Astrocyte (in vitro differentiated cells and primary cell): Measurements from ENCODE around the gene BCR.

Source experiments
- EZH2 ChIP-seq: IDR thresholded peaks from 2 replicates; pipeline ENCODE4 v1.6.1; 2012; ENCODE audit warnings: mild to moderate bottlenecking, low read length, inconsistent platforms; ENCODE audit not compliant: insufficient read depth
- TF ChIP-seq, protein P1 (sequence below): IDR thresholded peaks from 2 replicates; pipeline ENCODE4 v1.5.1; 2011; ENCODE audit warnings: low read depth, mild to moderate bottlenecking, inconsistent platforms, low read length, moderate library complexity; ENCODE audit not compliant: insufficient read depth

DNA sequence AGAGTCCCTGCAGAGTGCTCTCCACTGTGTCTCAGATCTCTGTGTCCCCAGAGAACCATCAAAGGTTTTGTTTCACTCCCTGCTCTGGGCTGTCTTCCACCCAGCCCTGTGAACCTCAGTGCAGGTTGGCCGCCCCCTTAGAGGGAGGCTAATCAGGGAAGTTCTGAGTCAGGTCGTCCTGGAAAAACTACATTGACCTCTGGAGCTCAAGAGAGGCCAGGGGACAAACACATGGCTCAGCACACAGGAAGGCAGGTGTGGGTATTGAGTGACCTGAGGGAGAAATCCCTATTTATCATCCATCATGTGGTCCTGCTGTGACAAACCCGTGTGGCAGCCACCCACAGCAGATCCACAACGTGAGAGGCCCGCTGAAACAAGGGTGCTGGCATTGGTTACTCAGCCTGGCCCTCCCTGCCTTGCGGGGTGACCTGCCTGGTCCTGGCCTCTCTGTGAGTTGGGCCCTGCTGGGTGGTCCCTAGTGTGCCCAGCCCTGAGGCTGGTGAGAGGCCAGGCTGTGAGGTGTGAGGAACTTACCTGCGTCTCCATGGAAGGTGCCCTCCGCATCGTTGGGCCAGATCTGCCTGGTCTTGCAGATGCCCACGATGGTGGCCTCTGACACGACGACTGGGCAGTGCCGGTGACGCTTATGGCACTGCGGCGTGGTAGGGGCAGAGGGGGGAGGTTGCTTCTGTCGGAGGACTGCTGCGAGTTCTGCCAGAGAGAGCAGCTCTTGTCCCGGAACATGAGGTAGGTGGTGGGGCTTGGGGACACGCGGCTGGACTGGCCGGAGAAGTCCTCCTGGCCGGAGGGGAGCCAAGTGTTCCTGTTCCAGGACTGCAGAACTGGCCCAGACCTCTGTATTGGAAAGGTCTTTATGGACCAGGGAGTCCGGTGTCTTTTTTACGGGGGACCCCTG is 669 bp upstream of the BCR start:
- TF ChIP-seq, protein P1, sequence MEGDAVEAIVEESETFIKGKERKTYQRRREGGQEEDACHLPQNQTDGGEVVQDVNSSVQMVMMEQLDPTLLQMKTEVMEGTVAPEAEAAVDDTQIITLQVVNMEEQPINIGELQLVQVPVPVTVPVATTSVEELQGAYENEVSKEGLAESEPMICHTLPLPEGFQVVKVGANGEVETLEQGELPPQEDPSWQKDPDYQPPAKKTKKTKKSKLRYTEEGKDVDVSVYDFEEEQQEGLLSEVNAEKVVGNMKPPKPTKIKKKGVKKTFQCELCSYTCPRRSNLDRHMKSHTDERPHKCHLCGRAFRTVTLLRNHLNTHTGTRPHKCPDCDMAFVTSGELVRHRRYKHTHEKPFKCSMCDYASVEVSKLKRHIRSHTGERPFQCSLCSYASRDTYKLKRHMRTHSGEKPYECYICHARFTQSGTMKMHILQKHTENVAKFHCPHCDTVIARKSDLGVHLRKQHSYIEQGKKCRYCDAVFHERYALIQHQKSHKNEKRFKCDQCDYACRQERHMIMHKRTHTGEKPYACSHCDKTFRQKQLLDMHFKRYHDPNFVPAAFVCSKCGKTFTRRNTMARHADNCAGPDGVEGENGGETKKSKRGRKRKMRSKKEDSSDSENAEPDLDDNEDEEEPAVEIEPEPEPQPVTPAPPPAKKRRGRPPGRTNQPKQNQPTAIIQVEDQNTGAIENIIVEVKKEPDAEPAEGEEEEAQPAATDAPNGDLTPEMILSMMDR = no peak
- TF ChIP-seq EZH2 = no peak
